ENCODE measurements around the gene ZBTB1. TPM values are rescaled to one million over a fixed set of nuclear protein-coding genes. Genes with fewer than 3 reads are reported as not detected.
A peak's percentile ranks its signal among the peaks of the same experiment; 100 is the strongest.

Gene ZBTB1
- total RNA-seq, 2 donors from 2014 or later: 26.2 to 32.7 TPM

- TF ChIP-seq CTCF (IDR thresholded peaks at IDR 0.05): no peak
- Histone ChIP-seq H3K4me3 (no peak overlapping the region), H3K4me1 (no peaks in the 10 kb centered on the region), H3K9me3 (no peaks in the 10 kb centered on the region), H3K27me3 (no peaks in the 10 kb centered on the region), H3K27ac (no peak overlapping the region), H3K36me3 (no peaks in the 10 kb centered on the region), H3K9ac (ENCODE audit: low read depth in 2 of 2, low read length in 2 of 2) (no peak overlapping the region)
- intact Hi-C loops (cut with DNase I): no loop called here
- DNase-seq: no peak
Observed at GRCh38 chr14:64468451-64468850, 36.1 kb upstream of the ZBTB1 start.

GRCh38 chr14:64474041-64474440 is 30.5 kb upstream of the ZBTB1 start:
- no peak overlapping the region for H3K4me3 ChIP-seq
- no peaks in the 10 kb centered on the region for H3K36me3 ChIP-seq
- intact Hi-C loops (cut with DNase I): no loop called here
- H3K9ac ChIP-seq (ENCODE audit: low read depth in 2 of 2, low read length in 2 of 2): no peak overlapping the region
- no peak overlapping the region for H3K27ac ChIP-seq
- no peak for TF ChIP-seq CTCF (IDR thresholded peaks at IDR 0.05)
- no peaks in the 10 kb centered on the region for H3K27me3 ChIP-seq
- H3K4me1 ChIP-seq: no peaks in the 10 kb centered on the region
- H3K9me3 ChIP-seq: no peaks in the 10 kb centered on the region
- no peak for DNase-seq

GRCh38 chr14:64474698-64475097 is 29.9 kb upstream of the ZBTB1 start:
- Histone ChIP-seq H3K27ac (no peak overlapping the region), H3K36me3 (no peaks in the 10 kb centered on the region), H3K4me1 (no peaks in the 10 kb centered on the region), H3K9ac (ENCODE audit: low read depth in 2 of 2, low read length in 2 of 2) (no peak overlapping the region), H3K9me3 (no peaks in the 10 kb centered on the region), H3K4me3 (no peak overlapping the region), H3K27me3 (no peaks in the 10 kb centered on the region)
- DNase-seq: no peak
- intact Hi-C loops (cut with DNase I): loop anchor here (5.0 kb wide), 2 partner anchors 42 to 127 kb away; no protein-coding TSS in a partner anchor
- no peak for TF ChIP-seq CTCF (IDR thresholded peaks at IDR 0.05)

GRCh38 chr14:64475585-64476273 is 28.8 kb upstream of the ZBTB1 start:
- Histone ChIP-seq H3K4me3 (no peak overlapping the region), H3K27me3 (no peaks in the 10 kb centered on the region), H3K36me3 (no peaks in the 10 kb centered on the region), H3K9me3 (no peaks in the 10 kb centered on the region), H3K27ac (no peak overlapping the region), H3K4me1 (no peaks in the 10 kb centered on the region), H3K9ac (ENCODE audit: low read depth in 2 of 2, low read length in 2 of 2) (peak overlapping the region in 1 of 2 donors; percentile 26)
- TF ChIP-seq CTCF (IDR thresholded peaks at IDR 0.05): no peak
- peak; percentile 26 for DNase-seq
- intact Hi-C loops (cut with DNase I): loop anchor here (5.0 kb wide), 2 partner anchors 43 to 128 kb away; no protein-coding TSS in a partner anchor

- Histone ChIP-seq H3K4me1 (no peaks in the 10 kb centered on the region), H3K9me3 (no peaks in the 10 kb centered on the region), H3K4me3 (no peak overlapping the region), H3K36me3 (no peaks in the 10 kb centered on the region), H3K27me3 (no peaks in the 10 kb centered on the region), H3K9ac (ENCODE audit: low read depth in 2 of 2, low read length in 2 of 2) (no peak overlapping the region), H3K27ac (no peak overlapping the region)
- intact Hi-C loops (cut with DNase I): loop anchor here (5.0 kb wide), 2 partner anchors 44 to 129 kb away; no protein-coding TSS in a partner anchor
- no peak for DNase-seq
- no peak for TF ChIP-seq CTCF (IDR thresholded peaks at IDR 0.05)
Observed at GRCh38 chr14:64476438-64476837, 28.1 kb upstream of the ZBTB1 start.
